Measurements from ENCODE around the gene OR2V2. TPM values are rescaled to one million over a fixed set of nuclear protein-coding genes. Genes with fewer than 3 reads are reported as not detected.

Gene OR2V2
- total and polyA plus RNA-seq, 2 donors (not counting 3 experiments of a cell fraction or from before 2014, with no cell fraction given): not detected

DNA sequence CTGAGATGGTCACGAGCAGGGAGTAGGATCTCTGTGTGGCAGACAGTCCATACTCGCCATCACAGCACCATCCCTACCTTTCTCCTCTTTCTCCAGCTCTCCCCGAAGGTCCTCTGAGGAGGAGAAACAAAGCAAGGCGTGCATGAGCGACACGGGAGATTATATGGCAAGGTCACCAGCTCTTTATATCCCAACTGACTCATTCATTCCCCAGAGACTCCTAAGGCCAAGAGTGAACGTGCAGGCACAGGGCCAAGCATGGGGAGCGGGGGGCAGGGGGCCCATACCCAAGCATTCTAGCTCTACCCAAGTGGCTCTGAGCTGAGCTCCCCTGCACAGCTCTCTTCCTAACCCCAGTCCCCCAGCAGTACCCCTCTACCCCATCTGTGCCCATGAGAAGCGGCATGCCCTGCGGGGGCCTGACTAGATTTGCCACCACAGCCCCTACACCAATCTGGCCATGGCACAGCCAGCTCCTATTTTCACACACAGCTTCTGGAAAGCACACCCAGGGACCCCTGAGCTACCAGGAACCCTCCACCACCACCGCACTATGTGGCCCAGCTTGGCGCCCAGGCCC is 50.8 kb downstream of the OR2V2 start:
- Histone ChIP-seq H3K4me1 (ENCODE audit: control insufficient read depth, extremely low read depth, insufficient read depth, low read length) (no peaks in the 10 kb centered on the region), H3K36me3 (ENCODE audit: control insufficient read depth in 2 of 2, extremely low read depth in 1 of 2, insufficient read depth in 2 of 2, low read length in 2 of 2) (no peaks in the 10 kb centered on the region), H3K27me3 (ENCODE audit: control insufficient read depth in 2 of 2, insufficient read depth in 2 of 2, low read length in 2 of 2) (no peaks in the 10 kb centered on the region), H3K79me2 (ENCODE audit: control insufficient read depth, insufficient read depth, low read length) (no peaks in the 10 kb centered on the region), H3K4me2 (ENCODE audit: insufficient read depth, low read length) (no peak overlapping the region), H3K9me3 (replicated peaks; ENCODE audit: control insufficient read depth, insufficient read depth, low read length) (no peaks in the 10 kb centered on the region), H2AFZ (ENCODE audit: low read depth, low read length) (no peak overlapping the region), H4K20me1 (replicated peaks; ENCODE audit: control insufficient read depth, extremely low read depth, insufficient read depth, low read length) (no peaks in the 10 kb centered on the region), H3K4me3 (replicated peaks in 1 of 3; ENCODE audit: insufficient read depth in 1 of 3, low read depth in 1 of 3, low read length in 3 of 3) (no peak overlapping the region), H3K9me1 (replicated peaks; ENCODE audit: control insufficient read depth, extremely low read depth, insufficient read depth, low read length) (no peaks in the 10 kb centered on the region), H3K27ac (ENCODE audit: insufficient read depth, low read depth, low read length) (no peak overlapping the region), H3K9ac (replicated peaks; ENCODE audit: extremely low read depth, insufficient read depth, low read length) (no peak overlapping the region)
- no peak for DNase-seq (ENCODE audit: low read depth, low spot score)
- intact Hi-C loops (cut with micrococcal nuclease) (no loop called here), dilution Hi-C loops (cut with MboI; ENCODE audit: extremely low pct_ligation_motif_present, low sequenced_read_pairs) (no loop called here)
- ChIA-PET CTCF (interaction anchor here (1.1 kb wide), 1 partner anchor 9 kb away, joined by 4 read pairs; no protein-coding TSS in a partner anchor), POLR2A (no interaction called here)
- TF ChIP-seq GATA2 (IDR thresholded peaks at IDR 0.05; ENCODE audit: insufficient read depth, insufficient read length, low read depth, low read length) (no peak), FOS (IDR thresholded peaks at IDR 0.05; ENCODE audit: borderline replicate concordance, insufficient read depth, low read length) (no peak), POLR2AphosphoS5 (IDR thresholded peaks at IDR 0.05; ENCODE audit: insufficient read depth, low read depth, low read length) (no peak), POLR2A (IDR thresholded peaks at IDR 0.05; ENCODE audit: low read depth, low read length) (no peak), MYC (IDR thresholded peaks at IDR 0.05; ENCODE audit: low read depth, low read length) (no peak), EZH2 (IDR thresholded peaks at IDR 0.05; ENCODE audit: borderline replicate concordance, low read depth, low read length, severe bottlenecking) (no peak), JUN (IDR thresholded peaks at IDR 0.05; ENCODE audit: borderline replicate concordance, insufficient read depth, insufficient read length, low read depth) (no peak)
- TF ChIP-seq, protein P1, sequence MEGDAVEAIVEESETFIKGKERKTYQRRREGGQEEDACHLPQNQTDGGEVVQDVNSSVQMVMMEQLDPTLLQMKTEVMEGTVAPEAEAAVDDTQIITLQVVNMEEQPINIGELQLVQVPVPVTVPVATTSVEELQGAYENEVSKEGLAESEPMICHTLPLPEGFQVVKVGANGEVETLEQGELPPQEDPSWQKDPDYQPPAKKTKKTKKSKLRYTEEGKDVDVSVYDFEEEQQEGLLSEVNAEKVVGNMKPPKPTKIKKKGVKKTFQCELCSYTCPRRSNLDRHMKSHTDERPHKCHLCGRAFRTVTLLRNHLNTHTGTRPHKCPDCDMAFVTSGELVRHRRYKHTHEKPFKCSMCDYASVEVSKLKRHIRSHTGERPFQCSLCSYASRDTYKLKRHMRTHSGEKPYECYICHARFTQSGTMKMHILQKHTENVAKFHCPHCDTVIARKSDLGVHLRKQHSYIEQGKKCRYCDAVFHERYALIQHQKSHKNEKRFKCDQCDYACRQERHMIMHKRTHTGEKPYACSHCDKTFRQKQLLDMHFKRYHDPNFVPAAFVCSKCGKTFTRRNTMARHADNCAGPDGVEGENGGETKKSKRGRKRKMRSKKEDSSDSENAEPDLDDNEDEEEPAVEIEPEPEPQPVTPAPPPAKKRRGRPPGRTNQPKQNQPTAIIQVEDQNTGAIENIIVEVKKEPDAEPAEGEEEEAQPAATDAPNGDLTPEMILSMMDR (IDR thresholded peaks at IDR 0.05; ENCODE audit: extremely low read depth in 1 of 2, insufficient read depth in 1 of 2, low read depth in 1 of 2, low read length in 2 of 2): no peak
- TF ChIP-seq, protein P2, sequence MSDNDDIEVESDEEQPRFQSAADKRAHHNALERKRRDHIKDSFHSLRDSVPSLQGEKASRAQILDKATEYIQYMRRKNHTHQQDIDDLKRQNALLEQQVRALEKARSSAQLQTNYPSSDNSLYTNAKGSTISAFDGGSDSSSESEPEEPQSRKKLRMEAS (IDR thresholded peaks at IDR 0.05; ENCODE audit: insufficient read depth, insufficient read length): no peak
- no TSS peak for BruUV-seq (replicated peaks)
- FAIRE-seq: no peak

Data from endothelial cell of umbilical vein (primary cell).